ENCODE measurements around the gene DUOXA1.

GRCh38 chr15:45107941-45108630 is 21.6 kb downstream of the DUOXA1 start:
- no peak for TF ChIP-seq CTCF (IDR thresholded peaks at IDR 0.05)
- TF ChIP-seq EZH2 (IDR thresholded peaks at IDR 0.05; ENCODE audit: borderline replicate concordance, insufficient read depth, low read depth, low read length, poor library complexity, severe bottlenecking): no peak
